ENCODE data around the gene SLC10A1. TPM values are rescaled to one million over a fixed set of nuclear protein-coding genes. Genes with fewer than 3 reads are reported as not detected.

SLC10A1 gene
- total and polyA plus RNA-seq, 2 experiments from 2014 or later, result 0.10 TPM; not detected in 1

DNA sequence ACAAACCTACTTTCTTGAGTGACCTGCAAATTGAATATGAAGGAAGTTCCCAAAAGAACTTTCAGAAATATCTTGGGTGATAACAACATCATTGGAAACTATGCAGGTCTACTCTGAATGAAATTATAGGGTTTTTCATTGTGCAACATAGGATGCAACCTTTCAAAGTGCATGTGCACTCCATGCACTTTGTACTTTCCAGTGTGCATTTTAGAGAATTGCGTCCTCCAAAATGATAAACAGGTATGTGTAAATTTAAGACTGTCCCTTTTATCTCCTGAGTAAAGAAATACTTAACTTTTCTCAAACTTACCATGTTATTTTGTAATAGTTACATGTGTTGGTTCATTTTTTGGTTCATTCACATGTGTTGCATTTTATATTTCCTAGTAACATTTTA lies 16.9 kb downstream of the SLC10A1 start (continued):
- TF ChIP-seq, protein P1, sequence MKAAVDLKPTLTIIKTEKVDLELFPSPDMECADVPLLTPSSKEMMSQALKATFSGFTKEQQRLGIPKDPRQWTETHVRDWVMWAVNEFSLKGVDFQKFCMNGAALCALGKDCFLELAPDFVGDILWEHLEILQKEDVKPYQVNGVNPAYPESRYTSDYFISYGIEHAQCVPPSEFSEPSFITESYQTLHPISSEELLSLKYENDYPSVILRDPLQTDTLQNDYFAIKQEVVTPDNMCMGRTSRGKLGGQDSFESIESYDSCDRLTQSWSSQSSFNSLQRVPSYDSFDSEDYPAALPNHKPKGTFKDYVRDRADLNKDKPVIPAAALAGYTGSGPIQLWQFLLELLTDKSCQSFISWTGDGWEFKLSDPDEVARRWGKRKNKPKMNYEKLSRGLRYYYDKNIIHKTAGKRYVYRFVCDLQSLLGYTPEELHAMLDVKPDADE (IDR thresholded peaks at IDR 0.05), result no peak
- TF ChIP-seq, protein P2, sequence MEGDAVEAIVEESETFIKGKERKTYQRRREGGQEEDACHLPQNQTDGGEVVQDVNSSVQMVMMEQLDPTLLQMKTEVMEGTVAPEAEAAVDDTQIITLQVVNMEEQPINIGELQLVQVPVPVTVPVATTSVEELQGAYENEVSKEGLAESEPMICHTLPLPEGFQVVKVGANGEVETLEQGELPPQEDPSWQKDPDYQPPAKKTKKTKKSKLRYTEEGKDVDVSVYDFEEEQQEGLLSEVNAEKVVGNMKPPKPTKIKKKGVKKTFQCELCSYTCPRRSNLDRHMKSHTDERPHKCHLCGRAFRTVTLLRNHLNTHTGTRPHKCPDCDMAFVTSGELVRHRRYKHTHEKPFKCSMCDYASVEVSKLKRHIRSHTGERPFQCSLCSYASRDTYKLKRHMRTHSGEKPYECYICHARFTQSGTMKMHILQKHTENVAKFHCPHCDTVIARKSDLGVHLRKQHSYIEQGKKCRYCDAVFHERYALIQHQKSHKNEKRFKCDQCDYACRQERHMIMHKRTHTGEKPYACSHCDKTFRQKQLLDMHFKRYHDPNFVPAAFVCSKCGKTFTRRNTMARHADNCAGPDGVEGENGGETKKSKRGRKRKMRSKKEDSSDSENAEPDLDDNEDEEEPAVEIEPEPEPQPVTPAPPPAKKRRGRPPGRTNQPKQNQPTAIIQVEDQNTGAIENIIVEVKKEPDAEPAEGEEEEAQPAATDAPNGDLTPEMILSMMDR (conservative IDR thresholded peaks at IDR 0.05; ENCODE audit: low read depth in 2 of 2), result no peak
- no peak for TF ChIP-seq CREB1 (CRISPR knock-in tag; IDR thresholded peaks at IDR 0.05; ENCODE audit: low read depth)

DNA sequence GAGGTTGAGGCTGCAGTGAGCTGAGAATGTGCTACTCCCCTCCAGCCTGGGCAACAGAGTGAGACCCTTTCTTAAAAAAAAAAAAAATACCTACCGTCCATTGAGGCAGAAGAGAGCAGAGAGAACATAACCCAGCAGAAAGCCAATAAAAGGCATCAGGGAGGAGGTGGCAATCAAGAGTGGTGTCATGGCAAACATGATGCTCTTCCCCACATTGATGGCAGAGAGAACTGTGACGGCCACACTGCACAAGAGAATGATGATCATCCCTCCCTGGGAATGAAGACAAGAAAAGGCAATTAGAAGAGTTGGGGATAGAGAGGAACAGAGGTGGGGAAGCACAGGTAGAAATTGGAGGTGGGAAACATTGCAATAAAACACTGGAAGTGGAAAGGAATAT lies 18.0 kb downstream of the SLC10A1 start:
- Mint-ChIP-seq H3K4me3 (no peak overlapping the region), H3K27ac (no peak overlapping the region), H3K4me1 (no peaks in the 10 kb centered on the region), H3K9me3 (no peaks in the 10 kb centered on the region), H3K27me3 (ENCODE audit: insufficient read depth, low read depth, poor library complexity) (peaks cover 7% of the 10 kb centered on the region), H3K36me3 (ENCODE audit: low read depth) (peaks cover 51% of the 10 kb centered on the region)
- peaks cover 9% of the 10 kb centered on the region for H3K9me2 ChIP-seq (ENCODE audit: insufficient read depth)
- H2AFZ ChIP-seq, result no peak overlapping the region
- DNase-seq (ENCODE audit: low spot score) (no peak), ATAC-seq (no peak)
- H3K27me3 ChIP-seq (ENCODE audit: insufficient read depth), result no peaks in the 10 kb centered on the region
- H3K36me3 ChIP-seq (ENCODE audit: insufficient read depth), result peaks cover 21% of the 10 kb centered on the region
- TF ChIP-seq EZH2 (IDR thresholded peaks at IDR 0.05; ENCODE audit: low read depth, unreplicated experiment) (no peak), CREB1 (CRISPR knock-in tag; IDR thresholded peaks at IDR 0.05; ENCODE audit: low read depth) (no peak), STAT1 (IDR thresholded peaks at IDR 0.05; ENCODE audit: unreplicated experiment) (no peak), NANOG (IDR thresholded peaks at IDR 0.05; ENCODE audit: borderline replicate concordance) (no peak), JUNB (IDR thresholded peaks at IDR 0.05; ENCODE audit: unreplicated experiment) (no peak), POLR2AphosphoS5 (IDR thresholded peaks at IDR 0.05; ENCODE audit: low read depth) (0 out of 2 replicates have a peak, but pooled peaks have one; percentile 20)
- TF ChIP-seq, protein P3, sequence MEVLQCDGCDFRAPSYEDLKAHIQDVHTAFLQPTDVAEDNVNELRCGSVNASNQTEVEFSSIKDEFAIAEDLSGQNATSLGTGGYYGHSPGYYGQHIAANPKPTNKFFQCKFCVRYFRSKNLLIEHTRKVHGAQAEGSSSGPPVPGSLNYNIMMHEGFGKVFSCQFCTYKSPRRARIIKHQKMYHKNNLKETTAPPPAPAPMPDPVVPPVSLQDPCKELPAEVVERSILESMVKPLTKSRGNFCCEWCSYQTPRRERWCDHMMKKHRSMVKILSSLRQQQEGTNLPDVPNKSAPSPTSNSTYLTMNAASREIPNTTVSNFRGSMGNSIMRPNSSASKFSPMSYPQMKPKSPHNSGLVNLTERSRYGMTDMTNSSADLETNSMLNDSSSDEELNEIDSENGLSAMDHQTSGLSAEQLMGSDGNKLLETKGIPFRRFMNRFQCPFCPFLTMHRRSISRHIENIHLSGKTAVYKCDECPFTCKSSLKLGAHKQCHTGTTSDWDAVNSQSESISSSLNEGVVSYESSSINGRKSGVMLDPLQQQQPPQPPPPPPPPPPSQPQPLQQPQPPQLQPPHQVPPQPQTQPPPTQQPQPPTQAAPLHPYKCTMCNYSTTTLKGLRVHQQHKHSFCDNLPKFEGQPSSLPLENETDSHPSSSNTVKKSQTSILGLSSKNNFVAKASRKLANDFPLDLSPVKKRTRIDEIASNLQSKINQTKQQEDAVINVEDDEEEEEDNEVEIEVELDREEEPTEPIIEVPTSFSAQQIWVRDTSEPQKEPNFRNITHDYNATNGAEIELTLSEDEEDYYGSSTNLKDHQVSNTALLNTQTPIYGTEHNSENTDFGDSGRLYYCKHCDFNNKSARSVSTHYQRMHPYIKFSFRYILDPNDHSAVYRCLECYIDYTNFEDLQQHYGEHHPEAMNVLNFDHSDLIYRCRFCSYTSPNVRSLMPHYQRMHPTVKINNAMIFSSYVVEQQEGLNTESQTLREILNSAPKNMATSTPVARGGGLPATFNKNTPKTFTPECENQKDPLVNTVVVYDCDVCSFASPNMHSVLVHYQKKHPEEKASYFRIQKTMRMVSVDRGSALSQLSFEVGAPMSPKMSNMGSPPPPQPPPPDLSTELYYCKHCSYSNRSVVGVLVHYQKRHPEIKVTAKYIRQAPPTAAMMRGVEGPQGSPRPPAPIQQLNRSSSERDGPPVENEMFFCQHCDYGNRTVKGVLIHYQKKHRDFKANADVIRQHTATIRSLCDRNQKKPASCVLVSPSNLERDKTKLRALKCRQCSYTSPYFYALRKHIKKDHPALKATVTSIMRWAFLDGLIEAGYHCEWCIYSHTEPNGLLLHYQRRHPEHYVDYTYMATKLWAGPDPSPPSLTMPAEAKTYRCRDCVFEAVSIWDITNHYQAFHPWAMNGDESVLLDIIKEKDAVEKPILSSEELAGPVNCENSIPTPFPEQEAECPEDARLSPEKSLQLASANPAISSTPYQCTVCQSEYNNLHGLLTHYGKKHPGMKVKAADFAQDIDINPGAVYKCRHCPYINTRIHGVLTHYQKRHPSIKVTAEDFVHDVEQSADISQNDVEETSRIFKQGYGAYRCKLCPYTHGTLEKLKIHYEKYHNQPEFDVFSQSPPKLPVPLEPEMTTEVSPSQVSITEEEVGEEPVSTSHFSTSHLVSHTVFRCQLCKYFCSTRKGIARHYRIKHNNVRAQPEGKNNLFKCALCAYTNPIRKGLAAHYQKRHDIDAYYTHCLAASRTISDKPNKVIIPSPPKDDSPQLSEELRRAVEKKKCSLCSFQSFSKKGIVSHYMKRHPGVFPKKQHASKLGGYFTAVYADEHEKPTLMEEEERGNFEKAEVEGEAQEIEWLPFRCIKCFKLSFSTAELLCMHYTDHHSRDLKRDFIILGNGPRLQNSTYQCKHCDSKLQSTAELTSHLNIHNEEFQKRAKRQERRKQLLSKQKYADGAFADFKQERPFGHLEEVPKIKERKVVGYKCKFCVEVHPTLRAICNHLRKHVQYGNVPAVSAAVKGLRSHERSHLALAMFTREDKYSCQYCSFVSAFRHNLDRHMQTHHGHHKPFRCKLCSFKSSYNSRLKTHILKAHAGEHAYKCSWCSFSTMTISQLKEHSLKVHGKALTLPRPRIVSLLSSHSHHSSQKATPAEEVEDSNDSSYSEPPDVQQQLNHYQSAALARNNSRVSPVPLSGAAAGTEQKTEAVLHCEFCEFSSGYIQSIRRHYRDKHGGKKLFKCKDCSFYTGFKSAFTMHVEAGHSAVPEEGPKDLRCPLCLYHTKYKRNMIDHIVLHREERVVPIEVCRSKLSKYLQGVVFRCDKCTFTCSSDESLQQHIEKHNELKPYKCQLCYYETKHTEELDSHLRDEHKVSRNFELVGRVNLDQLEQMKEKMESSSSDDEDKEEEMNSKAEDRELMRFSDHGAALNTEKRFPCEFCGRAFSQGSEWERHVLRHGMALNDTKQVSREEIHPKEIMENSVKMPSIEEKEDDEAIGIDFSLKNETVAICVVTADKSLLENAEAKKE (CRISPR knock-in tag; IDR thresholded peaks at IDR 0.05), result no peak
- TF ChIP-seq, protein P1 (IDR thresholded peaks at IDR 0.05), result no peak
- TF ChIP-seq, protein P2 (conservative IDR thresholded peaks at IDR 0.05; ENCODE audit: low read depth in 2 of 2), result no peak
- H4K20me1 ChIP-seq (replicated peaks; ENCODE audit: insufficient read depth), result peaks cover 5% of the 10 kb centered on the region
- 0 out of 2 replicates have a peak, but pooled peaks cover 6% of the 10 kb centered on the region for H3K79me2 ChIP-seq (replicated peaks; ENCODE audit: insufficient read depth)
- H3F3A ChIP-seq (replicated peaks; ENCODE audit: low read depth), result no peaks in the 10 kb centered on the region
- no peak overlapping the region for H3K4me3 ChIP-seq
- no peak overlapping the region for H3K27ac ChIP-seq (ENCODE audit: low read depth)
- no peak overlapping the region for H3K4me2 ChIP-seq
- no peaks in the 10 kb centered on the region for H3K4me1 ChIP-seq (ENCODE audit: insufficient read depth)

Data from GM23338 (cell line).